HG03460 (cell line): ENCODE data around the gene MAP2K1.
"Not testable (repeated sequence)": the region's sequence is repeated elsewhere in the genome, so short reads cannot be mapped to it uniquely, and the experiment has no call there.

ENCODE experiments used
- ATAC-seq: cut with Tn5 transposase; IDR thresholded peaks from one replicate; pipeline ENCODE4 v1.9.1; 2021; ENCODE audit not compliant: unreplicated experiment

MAP2K1 gene

DNA sequence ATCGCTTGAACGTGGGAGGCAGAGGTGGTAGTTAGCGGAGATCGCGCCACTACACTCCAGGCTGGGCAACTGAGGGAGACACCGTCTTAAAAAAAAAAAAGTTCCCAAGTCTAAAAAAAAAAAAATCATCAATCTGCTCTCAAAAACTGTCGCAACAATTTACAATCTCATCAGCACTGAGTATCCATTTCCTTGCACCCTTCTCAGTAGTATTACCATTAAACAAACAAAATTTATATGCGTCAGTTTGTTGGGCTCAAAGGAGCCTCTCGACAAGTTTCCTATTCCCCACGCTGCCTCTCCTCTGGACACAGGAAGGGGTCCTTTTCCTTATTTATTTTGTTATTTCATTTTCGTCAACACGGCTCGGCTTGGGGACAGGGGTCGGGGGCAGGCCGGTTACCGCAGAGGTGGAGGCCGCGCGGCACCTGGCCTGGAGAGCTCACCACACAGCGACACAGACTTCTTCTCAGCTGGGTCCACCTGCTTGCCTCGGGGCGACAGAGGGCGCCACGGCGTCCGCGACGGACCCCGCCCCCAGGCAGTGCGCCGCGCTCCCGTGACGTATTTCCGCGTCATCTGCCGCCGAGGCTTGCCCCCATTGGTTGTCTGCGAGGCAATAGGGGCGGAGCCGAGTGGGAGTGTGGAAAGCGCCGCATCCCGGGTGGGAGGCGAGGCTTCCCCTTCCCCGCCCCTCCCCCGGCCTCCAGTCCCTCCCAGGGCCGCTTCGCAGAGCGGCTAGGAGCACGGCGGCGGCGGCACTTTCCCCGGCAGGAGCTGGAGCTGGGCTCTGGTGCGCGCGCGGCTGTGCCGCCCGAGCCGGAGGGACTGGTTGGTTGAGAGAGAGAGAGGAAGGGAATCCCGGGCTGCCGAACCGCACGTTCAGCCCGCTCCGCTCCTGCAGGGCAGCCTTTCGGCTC, at the start of gene MAP2K1:
Gene MAP2K1 (plus strand): TSS at position 709 of the 920 bp plus-strand sequence. CDS start 436 bp downstream, outside the sequence.
- peak; percentile 64 for ATAC-seq

DNA sequence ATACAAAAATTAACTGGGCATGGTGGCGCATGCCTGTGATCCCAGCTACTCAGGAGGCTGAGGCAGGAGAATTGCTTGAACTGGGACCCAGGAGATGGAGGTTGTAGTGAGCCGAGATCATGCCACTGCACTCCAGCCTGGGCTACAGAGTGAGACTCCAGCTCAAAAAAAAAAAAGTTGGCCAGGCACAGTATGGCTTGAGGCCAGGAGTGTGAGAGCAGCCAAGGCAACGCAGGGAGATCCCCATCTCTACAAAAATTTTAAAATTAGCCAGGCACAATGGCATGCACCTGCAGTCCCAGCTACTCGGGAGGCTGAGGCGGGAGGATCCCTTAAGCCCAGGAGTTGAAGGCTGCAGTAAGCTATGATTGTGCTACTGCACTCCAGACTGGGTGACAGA, 38.2 kb upstream of the MAP2K1 start:
- ATAC-seq: not testable (repeated sequence)

DNA sequence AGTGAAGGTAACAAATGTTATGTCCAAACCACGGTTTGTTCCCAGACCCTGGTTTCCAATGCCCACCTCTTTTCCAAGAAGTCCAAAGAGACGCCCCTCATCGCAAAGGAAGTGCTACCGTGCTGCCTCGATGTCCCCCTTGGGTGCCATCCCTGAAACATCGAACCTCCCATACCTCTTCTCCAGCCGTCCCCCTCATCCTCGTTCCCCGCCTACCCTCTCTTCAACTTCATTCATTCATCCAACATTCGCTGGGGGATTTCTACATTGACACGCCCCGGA, 30.7 kb upstream of the MAP2K1 start:
- no peak for ATAC-seq

DNA sequence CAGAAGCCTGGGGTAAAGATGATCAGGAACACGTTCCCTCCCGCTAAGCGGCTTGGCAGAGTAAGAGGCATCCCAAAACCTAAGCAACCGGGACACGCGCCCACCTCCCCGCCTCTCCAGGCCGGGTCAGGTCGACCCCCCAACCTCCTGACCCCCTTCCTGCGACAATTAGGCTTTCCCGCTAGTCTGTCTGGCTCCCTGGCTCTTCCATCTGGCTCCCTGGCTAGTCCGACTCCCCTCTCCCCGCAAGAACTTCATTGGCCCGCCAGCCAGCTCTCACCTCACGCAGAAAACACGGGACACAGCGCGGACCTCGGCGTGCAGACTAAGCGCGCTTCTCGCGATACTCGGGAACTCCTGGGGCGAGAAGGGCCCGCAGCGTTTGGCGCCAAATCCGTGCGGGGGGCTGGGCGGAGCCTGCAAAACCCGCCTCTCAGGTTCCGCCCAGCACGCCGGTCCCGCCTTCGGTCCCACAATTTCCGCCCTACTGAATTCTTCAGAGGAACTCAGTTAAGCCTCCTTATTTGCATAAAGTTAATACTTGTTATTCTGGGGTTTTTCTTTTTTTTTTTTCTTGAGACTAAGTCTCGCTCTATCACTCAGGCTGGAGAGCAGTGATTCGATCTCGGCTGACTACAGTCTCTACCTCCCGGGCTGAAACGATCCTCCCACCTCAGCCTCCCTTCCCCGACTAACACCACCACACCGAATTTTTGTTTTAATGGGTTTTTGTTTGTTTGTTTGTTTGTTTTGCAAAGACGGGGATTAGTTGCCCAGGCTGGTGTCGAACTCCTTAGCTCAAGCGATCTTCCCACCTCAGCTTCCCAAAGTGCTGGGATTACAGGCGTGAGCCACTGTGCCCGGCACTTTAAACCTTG, 30.1 kb upstream of the MAP2K1 start, which contains the start of gene TIPIN:
Gene TIPIN (minus strand): TSS at position 327 of the 878 bp plus-strand sequence. CDS start 3,738 bp downstream, outside the sequence.
- ATAC-seq: peak; percentile 83

DNA sequence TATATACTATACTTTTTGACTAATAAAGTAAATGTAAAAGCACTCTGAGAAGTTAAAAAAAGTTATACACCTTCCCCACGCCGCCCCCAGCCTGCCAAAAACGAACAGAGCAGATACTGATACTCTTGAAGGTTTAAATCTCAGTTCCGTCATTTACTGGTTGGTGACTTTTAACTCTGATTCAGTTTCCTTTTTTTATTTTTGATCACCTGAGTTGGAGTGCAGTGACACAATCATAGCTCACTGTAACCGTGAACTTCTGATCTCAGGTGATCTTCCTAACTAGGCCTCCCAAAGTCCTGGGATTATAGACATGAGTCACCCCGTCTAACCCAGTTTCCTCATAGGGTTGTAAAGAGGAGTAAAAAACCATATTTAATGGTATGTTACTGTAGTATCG, 27.0 kb upstream of the MAP2K1 start:
- no peak for ATAC-seq

DNA sequence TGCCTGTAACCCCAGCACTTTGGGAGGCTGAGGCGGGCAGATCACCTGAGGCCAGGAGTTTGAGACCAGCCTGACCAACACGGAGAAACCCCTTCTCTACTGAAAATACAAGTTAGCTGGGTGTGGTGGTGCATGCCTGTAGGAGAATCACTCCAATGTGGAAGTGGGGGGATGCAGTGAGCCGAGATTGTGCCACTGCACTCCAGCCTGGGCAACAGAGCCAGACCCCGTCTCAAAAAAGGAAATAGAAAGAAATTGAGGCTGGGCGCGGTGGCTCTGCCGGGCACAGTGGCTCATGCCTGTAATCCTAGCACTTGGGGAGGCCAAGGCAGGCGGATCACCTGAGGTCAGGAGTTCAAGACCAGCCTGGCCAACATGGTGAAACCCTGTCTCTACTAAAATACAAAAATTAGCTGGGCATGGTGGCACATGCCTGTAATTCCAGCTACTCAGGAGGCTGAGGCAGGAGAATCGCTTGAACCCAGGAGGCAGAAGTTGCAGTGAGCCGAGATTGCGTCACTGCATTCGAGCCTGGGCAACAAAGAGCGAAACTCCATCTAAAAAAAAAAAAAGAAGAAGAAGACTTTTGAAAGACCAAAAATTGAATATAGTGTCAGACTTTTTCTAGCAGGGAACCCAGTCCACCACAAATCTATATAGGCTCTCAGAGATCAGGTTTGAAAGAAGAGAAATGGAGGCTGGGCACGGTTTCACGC, 24.8 kb upstream of the MAP2K1 start:
- ATAC-seq: not testable (repeated sequence)

DNA sequence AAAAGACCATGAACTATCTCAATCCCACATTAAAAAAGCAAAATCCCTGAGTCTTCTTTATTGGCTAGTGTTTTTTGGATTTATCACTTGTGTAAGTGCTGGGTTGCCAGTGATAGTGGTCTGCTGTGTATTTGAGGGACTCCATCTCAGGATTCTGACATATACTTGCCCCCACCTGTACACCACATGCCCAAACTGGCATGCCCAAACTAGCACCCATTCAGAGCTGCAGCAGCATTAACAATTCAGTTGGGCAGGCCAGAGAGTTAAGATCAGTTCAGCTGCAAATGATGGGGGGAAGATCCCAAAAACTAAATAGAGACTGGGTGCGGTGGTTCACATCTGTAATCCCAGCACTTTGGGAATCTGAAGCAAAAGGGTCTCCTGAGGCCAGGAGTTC, 23.9 kb upstream of the MAP2K1 start:
- no peak for ATAC-seq

DNA sequence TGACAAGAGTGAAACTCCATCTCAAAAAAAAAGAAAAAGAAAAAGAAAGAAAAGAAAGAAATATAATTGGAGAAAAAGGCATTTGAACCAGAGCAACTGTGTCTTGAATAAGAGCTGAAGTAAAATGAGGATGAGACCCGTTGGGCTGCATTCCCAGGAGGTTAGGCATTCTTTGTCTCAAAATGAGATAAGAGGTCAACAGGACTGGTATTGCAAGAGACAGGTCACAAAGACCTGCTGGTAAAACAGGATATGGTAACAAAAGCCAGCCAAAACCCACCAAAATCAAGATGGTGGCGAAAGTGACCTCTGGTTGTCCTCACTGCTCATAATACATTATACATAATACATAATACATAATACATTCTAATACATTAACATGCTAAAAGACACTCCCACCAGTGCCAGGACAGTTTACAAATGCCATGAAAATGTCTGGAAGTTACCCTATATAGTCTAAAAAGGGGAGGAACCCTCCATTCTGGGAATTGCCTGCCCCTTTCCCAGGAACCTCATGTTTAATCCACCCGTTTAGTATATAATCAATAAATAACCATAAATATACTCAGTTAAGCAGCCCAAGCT, 21.7 kb upstream of the MAP2K1 start:
- no peak for ATAC-seq

DNA sequence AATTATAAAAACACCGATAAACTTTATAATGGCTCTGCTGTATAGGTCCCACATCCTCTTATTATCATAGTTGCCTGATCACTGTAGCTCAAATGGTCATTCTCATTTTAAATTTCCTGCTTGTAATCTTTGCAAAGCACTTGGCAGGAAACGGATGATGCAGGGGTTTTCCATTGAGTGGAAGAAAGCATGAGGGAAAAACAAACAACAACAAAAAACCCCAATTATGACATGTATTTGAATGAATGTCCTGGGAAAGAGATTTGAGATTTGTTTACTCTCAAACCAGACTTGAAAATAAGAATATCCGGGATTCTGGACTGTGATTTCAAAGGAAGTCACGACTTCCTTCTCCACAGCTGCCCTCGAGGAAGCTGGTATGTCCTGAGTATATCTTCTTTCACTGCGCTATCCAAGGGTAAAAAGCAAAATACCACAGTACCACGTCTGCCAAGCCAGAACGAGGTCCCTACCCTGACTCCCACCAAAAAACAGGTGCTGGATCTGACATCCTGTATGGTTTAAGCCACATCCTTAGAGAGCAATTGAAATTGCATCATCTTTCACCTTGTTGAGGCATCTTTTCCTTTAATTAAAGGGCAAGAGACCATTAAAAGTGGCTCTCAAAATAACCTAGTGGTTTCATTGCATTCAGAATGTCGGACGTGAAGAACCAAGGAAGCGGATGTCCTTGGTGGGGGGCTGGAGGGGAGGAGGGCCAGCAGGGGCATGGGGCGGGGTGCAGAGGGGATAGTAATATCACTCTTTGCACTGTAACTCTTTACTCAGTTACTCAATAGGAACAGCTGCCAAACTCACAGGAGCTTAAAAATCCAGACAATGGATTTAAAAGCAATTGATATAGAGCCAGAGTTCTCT, 16.7 kb upstream of the MAP2K1 start:
- no peak for ATAC-seq

DNA sequence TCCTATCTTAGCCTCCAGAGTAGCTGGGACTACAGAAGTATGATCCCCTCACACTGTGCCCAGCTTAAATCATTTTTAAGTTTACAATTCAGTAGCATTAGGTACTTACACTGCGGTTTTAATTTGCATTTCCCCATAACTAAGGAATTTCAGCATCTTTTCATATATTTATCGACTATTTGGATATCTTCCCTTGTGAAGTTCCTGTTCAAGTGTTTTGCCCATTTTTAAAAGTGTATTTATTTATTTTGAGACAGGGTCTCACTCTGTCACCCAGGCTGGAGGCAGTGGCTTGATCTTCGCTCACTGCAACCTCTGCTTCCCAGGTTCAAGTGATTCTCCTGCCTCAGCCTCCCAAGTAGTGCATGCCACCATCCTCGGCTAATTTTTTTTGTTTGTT, 12.5 kb upstream of the MAP2K1 start:
- no peak for ATAC-seq

DNA sequence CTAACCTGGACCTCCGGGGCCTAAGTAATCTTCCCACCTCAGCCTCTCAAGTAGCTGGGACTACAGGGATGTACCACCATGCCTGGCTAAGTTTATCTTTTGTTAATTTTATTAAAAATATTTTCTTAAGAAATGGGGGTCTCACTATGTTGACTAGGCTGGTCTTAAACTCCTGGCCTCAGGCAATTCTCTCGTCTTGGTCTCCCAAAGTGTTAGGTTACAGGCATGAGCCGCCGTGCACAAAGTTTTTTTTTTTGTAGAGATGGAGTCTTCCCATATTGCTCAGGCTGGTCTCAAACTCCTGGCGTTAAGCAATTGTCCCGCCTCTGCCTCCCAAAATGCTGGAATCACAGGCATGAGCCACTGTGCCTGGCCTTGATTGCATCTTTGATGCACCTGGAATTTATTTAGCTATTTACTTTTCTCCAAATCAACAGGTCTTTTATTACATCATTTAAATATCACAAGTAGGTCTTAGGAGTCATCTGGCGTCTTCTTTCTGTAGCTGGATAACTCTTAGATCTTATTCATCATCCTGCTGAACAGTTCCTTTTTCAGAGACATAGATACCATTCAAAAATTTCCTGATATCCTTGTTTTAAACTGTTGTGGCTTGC, 7.8 kb upstream of the MAP2K1 start:
- ATAC-seq: no peak

DNA sequence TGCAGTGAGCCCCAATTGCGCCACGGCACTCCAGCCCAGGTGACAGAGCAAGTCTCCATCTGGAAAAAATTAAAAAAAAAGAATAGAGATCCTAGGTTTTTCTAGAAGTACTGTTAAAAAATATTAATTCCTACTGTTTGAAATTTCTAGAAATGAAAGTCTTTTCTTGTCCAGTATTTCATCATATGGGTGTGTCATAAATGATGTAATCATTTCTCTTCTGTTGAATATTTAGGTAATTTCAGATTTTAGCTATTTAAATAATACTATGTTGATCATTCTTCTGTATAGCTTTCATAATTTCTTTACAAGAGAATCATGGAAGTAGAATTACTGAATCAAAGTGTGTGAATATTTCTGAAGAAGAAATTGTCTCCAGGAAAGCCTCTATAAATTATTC, 5.3 kb upstream of the MAP2K1 start:
- not testable (repeated sequence) for ATAC-seq

DNA sequence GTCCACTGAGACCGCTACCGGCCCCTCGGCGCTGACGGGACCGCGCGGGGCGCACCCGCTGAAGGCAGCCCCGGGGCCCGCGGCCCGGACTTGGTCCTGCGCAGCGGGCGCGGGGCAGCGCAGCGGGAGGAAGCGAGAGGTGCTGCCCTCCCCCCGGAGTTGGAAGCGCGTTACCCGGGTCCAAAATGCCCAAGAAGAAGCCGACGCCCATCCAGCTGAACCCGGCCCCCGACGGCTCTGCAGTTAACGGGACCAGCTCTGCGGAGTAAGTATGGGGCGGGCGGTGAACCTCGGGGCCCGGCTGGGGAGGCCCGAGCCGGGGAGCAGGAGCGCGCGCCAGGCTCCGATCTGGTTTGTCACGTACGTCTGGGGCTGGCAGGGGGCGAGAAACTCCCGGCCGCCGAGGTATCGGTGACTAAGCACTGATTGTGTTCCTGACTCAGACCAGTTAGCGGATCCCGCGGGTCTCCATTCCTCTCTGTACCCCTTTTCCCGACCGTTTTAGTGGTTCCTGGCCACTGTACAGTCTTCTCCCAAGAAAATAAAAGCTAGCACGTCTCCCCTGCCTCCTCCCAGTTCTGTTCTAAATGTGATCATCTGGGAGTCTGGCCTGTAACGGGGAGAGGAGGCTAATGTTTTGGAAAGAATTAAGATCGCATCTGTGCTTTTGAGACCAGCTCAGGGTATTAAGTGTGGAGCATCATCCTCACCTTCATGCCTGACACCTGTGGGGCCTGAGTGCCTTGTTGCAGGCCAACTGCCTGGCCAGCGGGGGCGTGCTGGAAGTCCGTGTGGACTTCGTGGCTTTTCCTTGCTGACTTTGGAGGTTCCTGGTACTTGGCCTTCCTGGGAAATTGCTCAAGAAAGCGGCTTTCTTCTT, 691 bp downstream of the MAP2K1 start:
- ATAC-seq: peak; percentile 22

DNA sequence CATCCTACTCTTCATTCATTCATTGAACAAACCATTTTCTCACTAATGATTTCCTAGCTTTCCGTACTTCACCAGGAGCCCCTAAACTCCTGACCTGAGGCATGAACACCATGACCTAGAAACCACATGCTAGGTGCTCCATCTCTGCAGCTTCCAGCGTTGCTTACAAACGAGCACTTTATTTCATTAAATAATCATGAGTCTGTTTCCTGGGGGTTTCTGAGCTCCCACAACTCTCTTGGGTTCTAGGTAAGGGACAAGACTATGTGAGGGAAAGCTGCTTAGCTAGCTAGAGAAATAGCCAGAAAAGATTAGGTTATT, 1.3 kb downstream of the MAP2K1 start:
- ATAC-seq: no peak

DNA sequence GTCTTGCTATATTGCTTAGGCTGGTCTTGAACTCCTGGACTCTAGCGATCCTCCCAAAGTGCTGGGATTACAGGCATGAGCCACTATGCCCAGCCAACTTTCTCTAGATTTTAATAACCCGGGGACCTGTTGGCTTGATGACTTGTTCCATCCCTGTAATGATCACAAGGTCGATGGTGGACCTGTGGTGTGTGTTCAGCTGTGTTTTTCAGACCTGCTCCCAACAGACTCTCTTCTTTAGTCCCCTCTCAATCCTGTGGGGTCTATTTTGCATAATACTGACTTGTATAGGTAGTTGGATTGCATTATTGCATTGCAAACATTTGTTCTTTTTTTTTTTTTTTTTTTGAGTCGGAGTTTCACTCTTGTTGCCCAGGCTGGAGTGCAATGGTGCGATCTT, 1.9 kb downstream of the MAP2K1 start:
- ATAC-seq: no peak

DNA sequence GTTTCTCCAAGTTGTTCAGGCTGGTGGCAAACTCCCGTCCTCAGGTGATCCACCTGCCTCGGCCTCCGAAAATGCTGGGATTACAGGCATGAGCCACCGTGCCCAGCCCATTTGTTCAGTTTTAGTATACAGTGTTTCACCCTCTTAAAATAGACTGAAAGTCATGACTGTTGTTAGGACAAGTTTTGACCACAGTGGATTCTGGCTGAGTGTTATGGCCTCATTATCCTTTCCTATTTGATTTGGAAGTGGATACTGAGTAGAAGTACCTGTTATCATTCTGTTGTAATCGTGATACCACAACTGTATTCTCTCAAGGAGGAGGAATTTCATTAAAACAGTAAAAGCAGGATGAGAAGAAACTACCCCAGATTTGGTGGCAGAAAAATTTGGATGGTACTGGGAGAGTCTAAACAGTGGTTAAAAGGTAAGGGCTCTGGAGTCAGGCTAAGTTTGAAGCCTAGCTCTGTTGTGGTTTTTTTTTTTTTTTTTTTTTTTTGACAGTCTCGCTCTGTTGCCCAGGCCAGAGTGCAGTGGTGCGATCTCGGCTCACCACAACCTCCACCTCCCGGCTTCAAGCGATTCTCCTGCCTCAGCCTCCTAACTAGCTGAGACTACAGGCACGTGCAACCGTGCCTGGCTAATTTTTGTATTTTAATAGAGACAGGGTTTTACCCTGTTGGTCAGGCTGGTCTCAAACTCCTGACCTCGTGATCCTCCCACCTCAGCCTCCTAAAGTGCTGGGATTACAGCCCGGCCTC, 2.6 kb downstream of the MAP2K1 start:
- no peak for ATAC-seq

DNA sequence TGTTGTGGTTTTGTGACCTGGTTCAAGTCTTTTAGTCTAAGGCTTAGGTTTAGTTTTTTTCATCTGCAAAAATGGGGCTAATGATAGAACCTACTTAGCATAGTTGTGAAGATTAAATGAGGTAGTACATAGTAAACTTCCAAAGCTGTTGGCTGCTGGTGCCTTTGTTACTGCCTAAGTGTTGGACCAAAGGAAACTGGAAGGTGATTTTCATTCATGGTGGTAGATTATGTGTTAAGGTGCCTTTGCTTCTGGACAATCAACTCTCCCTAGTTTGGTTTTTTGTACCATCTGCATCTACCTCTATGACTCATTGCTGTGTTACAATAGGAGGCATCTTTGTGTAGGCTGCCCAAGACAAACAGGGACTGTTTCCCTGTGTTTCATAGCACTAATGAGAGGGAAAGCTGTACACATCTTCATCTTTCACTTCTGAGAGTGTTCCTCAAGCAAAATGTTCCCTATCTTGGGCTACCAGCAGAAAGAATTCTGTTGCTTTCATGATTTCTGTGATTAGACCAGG, 3.2 kb downstream of the MAP2K1 start:
- ATAC-seq: no peak

DNA sequence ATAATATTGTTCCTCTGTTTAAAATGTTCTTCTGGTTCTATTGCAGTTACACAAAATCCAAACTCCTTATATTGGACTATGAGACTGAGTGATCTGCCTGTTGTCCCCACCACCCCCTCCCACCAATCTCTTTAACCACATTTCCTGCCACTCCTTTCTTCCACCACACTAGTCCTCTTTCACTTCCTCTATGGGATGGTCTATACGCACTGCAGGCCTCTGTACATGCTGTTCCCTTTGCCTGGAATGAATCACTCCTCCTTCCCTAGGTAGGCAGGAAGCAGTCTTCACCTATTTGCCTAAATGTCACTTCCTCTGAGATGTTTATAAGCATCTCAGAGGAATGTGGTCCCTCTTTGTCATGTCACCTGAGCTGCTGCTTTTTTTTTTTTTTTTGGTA, 4.0 kb downstream of the MAP2K1 start:
- no peak for ATAC-seq
